ENCODE results near the gene KCNMA1.
"Not testable (repeated sequence)": the region's sequence is repeated elsewhere in the genome, so short reads cannot be mapped to it uniquely, and the experiment has no call there.

KCNMA1 gene

GRCh38 chr10:77529050-77529576 is 108.5 kb downstream of the KCNMA1 start:
- H3K4me1 Mint-ChIP-seq (ENCODE audit: low read depth), result no peaks in the 10 kb centered on the region
- H3K27ac Mint-ChIP-seq, result no peak overlapping the region
- no peaks in the 10 kb centered on the region for H3K9me3 Mint-ChIP-seq
- H3K36me3 Mint-ChIP-seq (ENCODE audit: low read depth), result no peaks in the 10 kb centered on the region
- H3K27me3 Mint-ChIP-seq (ENCODE audit: low read depth), result no peaks in the 10 kb centered on the region
- H3K4me3 Mint-ChIP-seq, result no peak overlapping the region

- Mint-ChIP-seq H3K4me3 (no peak overlapping the region), H3K27me3 (ENCODE audit: low read depth) (no peaks in the 10 kb centered on the region), H3K4me1 (ENCODE audit: low read depth) (no peaks in the 10 kb centered on the region), H3K36me3 (ENCODE audit: low read depth) (no peaks in the 10 kb centered on the region), H3K9me3 (no peaks in the 10 kb centered on the region), H3K27ac (no peak overlapping the region)
Measured at GRCh38 chr10:77527839-77528238, 109.8 kb downstream of the KCNMA1 start.

GRCh38 chr10:77526868-77527617 is 110.6 kb downstream of the KCNMA1 start:
- Mint-ChIP-seq H3K27ac (no peak overlapping the region), H3K36me3 (ENCODE audit: low read depth) (no peaks in the 10 kb centered on the region), H3K4me3 (no peak overlapping the region), H3K9me3 (no peaks in the 10 kb centered on the region), H3K4me1 (ENCODE audit: low read depth) (no peaks in the 10 kb centered on the region), H3K27me3 (ENCODE audit: low read depth) (no peaks in the 10 kb centered on the region)

- no peak overlapping the region for H3K4me3 Mint-ChIP-seq
- H3K27ac Mint-ChIP-seq, result no peak overlapping the region
- no peaks in the 10 kb centered on the region for H3K27me3 Mint-ChIP-seq (ENCODE audit: low read depth)
- no peaks in the 10 kb centered on the region for H3K4me1 Mint-ChIP-seq (ENCODE audit: low read depth)
- no peaks in the 10 kb centered on the region for H3K36me3 Mint-ChIP-seq (ENCODE audit: low read depth)
- H3K9me3 Mint-ChIP-seq, result no peaks in the 10 kb centered on the region
Measured at GRCh38 chr10:77524281-77524711, 113.3 kb downstream of the KCNMA1 start.

- Mint-ChIP-seq H3K9me3 (no peaks in the 10 kb centered on the region), H3K27ac (no peak overlapping the region)
Measured at GRCh38 chr10:77522268-77522809, 115.3 kb downstream of the KCNMA1 start.

GRCh38 chr10:77520995-77521394 is 116.6 kb downstream of the KCNMA1 start:
- Mint-ChIP-seq H3K36me3 (ENCODE audit: low read depth) (no peaks in the 10 kb centered on the region), H3K27ac (no peak overlapping the region), H3K9me3 (no peaks in the 10 kb centered on the region), H3K27me3 (ENCODE audit: low read depth) (peaks cover 3% of the 10 kb centered on the region), H3K4me3 (no peak overlapping the region), H3K4me1 (ENCODE audit: low read depth) (no peaks in the 10 kb centered on the region)

More at GRCh38 chr10:77522268-77522809, 115.3 kb downstream of the KCNMA1 start:
- H3K27me3 Mint-ChIP-seq (ENCODE audit: low read depth), result peaks cover 3% of the 10 kb centered on the region
- no peak overlapping the region for H3K4me3 Mint-ChIP-seq
- H3K4me1 Mint-ChIP-seq (ENCODE audit: low read depth), result no peaks in the 10 kb centered on the region
- no peaks in the 10 kb centered on the region for H3K36me3 Mint-ChIP-seq (ENCODE audit: low read depth)

- H3K27me3 Mint-ChIP-seq (ENCODE audit: low read depth), result peaks cover 3% of the 10 kb centered on the region
- no peak overlapping the region for H3K4me3 Mint-ChIP-seq
- H3K4me1 Mint-ChIP-seq (ENCODE audit: low read depth), result no peaks in the 10 kb centered on the region
- H3K27ac Mint-ChIP-seq, result no peak overlapping the region
- H3K9me3 Mint-ChIP-seq, result no peaks in the 10 kb centered on the region
- no peaks in the 10 kb centered on the region for H3K36me3 Mint-ChIP-seq (ENCODE audit: low read depth)
Measured at GRCh38 chr10:77520290-77520689, 117.3 kb downstream of the KCNMA1 start.

- not testable (repeated sequence) for H3K27me3 Mint-ChIP-seq (ENCODE audit: low read depth); H3K9me3 Mint-ChIP-seq; H3K4me1 Mint-ChIP-seq (ENCODE audit: low read depth); H3K4me3 Mint-ChIP-seq; H3K27ac Mint-ChIP-seq; H3K36me3 Mint-ChIP-seq (ENCODE audit: low read depth)
Measured at GRCh38 chr10:77519791-77520190, 117.8 kb downstream of the KCNMA1 start.

GRCh38 chr10:77518910-77519274 is 118.7 kb downstream of the KCNMA1 start:
- no peaks in the 10 kb centered on the region for H3K36me3 Mint-ChIP-seq (ENCODE audit: low read depth)
- peaks cover 3% of the 10 kb centered on the region for H3K27me3 Mint-ChIP-seq (ENCODE audit: low read depth)
- H3K27ac Mint-ChIP-seq, result no peak overlapping the region
- H3K9me3 Mint-ChIP-seq, result no peaks in the 10 kb centered on the region
- no peak overlapping the region for H3K4me3 Mint-ChIP-seq
- no peaks in the 10 kb centered on the region for H3K4me1 Mint-ChIP-seq (ENCODE audit: low read depth)

GRCh38 chr10:77518241-77518909 is 119.2 kb downstream of the KCNMA1 start:
- no peaks in the 10 kb centered on the region for H3K4me1 Mint-ChIP-seq (ENCODE audit: low read depth)
- no peak overlapping the region for H3K4me3 Mint-ChIP-seq
- H3K9me3 Mint-ChIP-seq, result no peaks in the 10 kb centered on the region
- H3K36me3 Mint-ChIP-seq (ENCODE audit: low read depth), result no peaks in the 10 kb centered on the region
- H3K27me3 Mint-ChIP-seq (ENCODE audit: low read depth), result peaks cover 3% of the 10 kb centered on the region
- H3K27ac Mint-ChIP-seq, result no peak overlapping the region

GRCh38 chr10:77516575-77516974 is 121.0 kb downstream of the KCNMA1 start:
- Mint-ChIP-seq H3K4me3 (no peak overlapping the region), H3K9me3 (no peaks in the 10 kb centered on the region), H3K27ac (no peak overlapping the region), H3K27me3 (ENCODE audit: low read depth) (peaks cover 3% of the 10 kb centered on the region), H3K4me1 (ENCODE audit: low read depth) (no peaks in the 10 kb centered on the region), H3K36me3 (ENCODE audit: low read depth) (no peaks in the 10 kb centered on the region)

- Mint-ChIP-seq H3K27ac (no peak overlapping the region), H3K36me3 (ENCODE audit: low read depth) (no peaks in the 10 kb centered on the region), H3K4me1 (ENCODE audit: low read depth) (no peaks in the 10 kb centered on the region), H3K27me3 (ENCODE audit: low read depth) (peaks cover 3% of the 10 kb centered on the region), H3K4me3 (no peak overlapping the region), H3K9me3 (no peaks in the 10 kb centered on the region)
Measured at GRCh38 chr10:77514870-77515269, 122.7 kb downstream of the KCNMA1 start.

GRCh38 chr10:77513781-77514331 is 123.8 kb downstream of the KCNMA1 start:
- no peaks in the 10 kb centered on the region for H3K36me3 Mint-ChIP-seq (ENCODE audit: low read depth)
- H3K4me3 Mint-ChIP-seq, result no peak overlapping the region
- no peaks in the 10 kb centered on the region for H3K9me3 Mint-ChIP-seq
- no peak overlapping the region for H3K27ac Mint-ChIP-seq
- no peaks in the 10 kb centered on the region for H3K4me1 Mint-ChIP-seq (ENCODE audit: low read depth)
- H3K27me3 Mint-ChIP-seq (ENCODE audit: low read depth), result peaks cover 3% of the 10 kb centered on the region

GRCh38 chr10:77513220-77513619 is 124.4 kb downstream of the KCNMA1 start:
- peaks cover 2% of the 10 kb centered on the region for H3K27me3 Mint-ChIP-seq (ENCODE audit: low read depth)
- H3K9me3 Mint-ChIP-seq, result no peaks in the 10 kb centered on the region
- H3K4me1 Mint-ChIP-seq (ENCODE audit: low read depth), result no peaks in the 10 kb centered on the region
- H3K27ac Mint-ChIP-seq, result no peak overlapping the region
- H3K4me3 Mint-ChIP-seq, result no peak overlapping the region
- H3K36me3 Mint-ChIP-seq (ENCODE audit: low read depth), result no peaks in the 10 kb centered on the region

GRCh38 chr10:77512219-77512578 is 125.4 kb downstream of the KCNMA1 start:
- Mint-ChIP-seq H3K27me3 (ENCODE audit: low read depth) (no peaks in the 10 kb centered on the region), H3K36me3 (ENCODE audit: low read depth) (no peaks in the 10 kb centered on the region), H3K4me1 (ENCODE audit: low read depth) (no peaks in the 10 kb centered on the region), H3K9me3 (no peaks in the 10 kb centered on the region), H3K4me3 (no peak overlapping the region), H3K27ac (no peak overlapping the region)

Data from T-helper 1 cell treated with Interleukin-12 subunit alpha and Interleukin-12 subunit beta and Interleukin-4 antibody, amounts not matched to agents 30 μg/mL and 1 μg/mL, for 36 hours (primary cell).